ENCODE results near the gene ABTB1.
"Not testable (repeated sequence)": the region's sequence is repeated elsewhere in the genome, so short reads cannot be mapped to it uniquely, and the experiment has no call there.

The ABTB1 gene

GRCh38 chr3:127673191-127674100, 694 bp downstream of the ABTB1 start:
- peak; percentile 29 for DNase-seq

GRCh38 chr3:127674101-127674721, 1.5 kb downstream of the ABTB1 start:
- DNase-seq = no peak

GRCh38 chr3:127674790-127675189, 2.0 kb downstream of the ABTB1 start:
- DNase-seq = no peak

GRCh38 chr3:127675651-127676391, 3.1 kb downstream of the ABTB1 start:
- DNase-seq = no peak

- DNase-seq = peak; percentile 17
Observed at GRCh38 chr3:127676456-127676855, 3.7 kb downstream of the ABTB1 start.

GRCh38 chr3:127676921-127677351, 4.2 kb downstream of the ABTB1 start:
- DNase-seq = no peak

- no peak for DNase-seq
Observed at GRCh38 chr3:127677541-127678314, 5.0 kb downstream of the ABTB1 start.

- no peak for DNase-seq
Observed at GRCh38 chr3:127678315-127678599, 5.5 kb downstream of the ABTB1 start.

GRCh38 chr3:127678611-127679533, 6.1 kb downstream of the ABTB1 start:
- no peak for DNase-seq

- DNase-seq = no peak
Observed at GRCh38 chr3:127679534-127680145, 6.9 kb downstream of the ABTB1 start.

GRCh38 chr3:127680146-127680661, 7.5 kb downstream of the ABTB1 start:
- DNase-seq = no peak

- DNase-seq = no peak
Observed at GRCh38 chr3:127680798-127681221, 8.1 kb downstream of the ABTB1 start.

- not testable (repeated sequence) for DNase-seq
Observed at GRCh38 chr3:127682175-127682554, 9.4 kb downstream of the ABTB1 start.

GRCh38 chr3:127682561-127682960, 9.8 kb downstream of the ABTB1 start:
- no peak for DNase-seq

GRCh38 chr3:127684871-127685707, 12.3 kb downstream of the ABTB1 start:
- DNase-seq = no peak

- DNase-seq = no peak
Observed at GRCh38 chr3:127685708-127686511, 13.2 kb downstream of the ABTB1 start.

- DNase-seq = no peak
Observed at GRCh38 chr3:127686512-127686894, 13.8 kb downstream of the ABTB1 start.

GRCh38 chr3:127687228-127687737, 14.5 kb downstream of the ABTB1 start:
- DNase-seq = no peak

- no peak for DNase-seq
Observed at GRCh38 chr3:127688022-127688415, 15.3 kb downstream of the ABTB1 start.
